Left ventricle myocardium inferior (tissue), 1 donor: Measurements from ENCODE around the gene PRKCE. TPM values are rescaled to one million over a fixed set of nuclear protein-coding genes. Genes with fewer than 3 reads are reported as not detected.

Experiments
- DNase-seq: peaks from one replicate; pipeline ENCODE4 v3.0.0-alpha.2; 2020
- H3K27ac ChIP-seq: fragments of 200-600 bp; replicated peaks from 2 replicates; pipeline ENCODE4 v1.8.0; 2021
- H3K27me3 ChIP-seq: fragments of 200-600 bp; 2 replicates; pipeline ENCODE4 v1.8.0; 2021; ENCODE audit warnings: low read depth
- H3K36me3 ChIP-seq: fragments of 200-600 bp; 2 replicates; pipeline ENCODE4 v1.8.0; 2021
- H3K4me1 ChIP-seq: fragments of 200-600 bp; 2 replicates; pipeline ENCODE4 v1.8.0; 2021
- H3K4me3 ChIP-seq: fragments of 200-600 bp; 2 replicates; pipeline ENCODE4 v1.8.0; 2021; ENCODE audit warnings: mild to moderate bottlenecking, moderate library complexity
- H3K9me3 ChIP-seq: fragments of 200-600 bp; replicated peaks from 2 replicates; pipeline ENCODE4 v1.8.0; 2021
- CTCF ChIP-seq: fragments of 200-600 bp; IDR thresholded peaks from 2 replicates; pipeline ENCODE4 v1.8.0; 2021; ENCODE audit warnings: antibody characterized with exemption, mild to moderate bottlenecking, borderline replicate concordance
- intact Hi-C: fragments of 100-400 bp; cut with micrococcal nuclease; formaldehyde crosslinking; loops from one replicate; pipeline ENCODE4 v1.11.0; 2022
- total RNA-seq: library from RNA; stranded (reverse); fragmentation: NEBNext Ultra II Directional; extraction: Animal tissue kit (Norgen Biotek cat#: 25700); gene quantifications from one replicate; pipeline ENCODE4 v1.2.1, GENCODE V29; 2021
- donor health status: DM: no; HTN: yes; CAD: no; lungs with severe emphysema.

PRKCE gene
- total RNA-seq, 1 donor from 2014 or later: 14.7 TPM

- H3K27me3 ChIP-seq: no peaks in the 10 kb centered on the region
- H3K4me3 ChIP-seq: no peak overlapping the region
- TF ChIP-seq CTCF: no peak
- H3K4me1 ChIP-seq: peaks cover 33% of the 10 kb centered on the region
- no peak overlapping the region for H3K27ac ChIP-seq
- H3K9me3 ChIP-seq: no peaks in the 10 kb centered on the region
- intact Hi-C loops: no loop called here
- no peak for DNase-seq
- peaks cover 5% of the 10 kb centered on the region for H3K36me3 ChIP-seq
These were observed 496.3 kb downstream of the PRKCE start for GRCh38 chr2:46147626-46148368.

GRCh38 chr2:46148369-46148736 is 496.9 kb downstream of the PRKCE start:
- no peak for TF ChIP-seq CTCF
- Histone ChIP-seq H3K4me3 (no peak overlapping the region), H3K36me3 (peaks cover 8% of the 10 kb centered on the region), H3K27me3 (no peaks in the 10 kb centered on the region), H3K9me3 (no peaks in the 10 kb centered on the region), H3K4me1 (peaks cover 27% of the 10 kb centered on the region), H3K27ac (no peak overlapping the region)
- DNase-seq: no peak
- intact Hi-C loops: no loop called here

- intact Hi-C loops: no loop called here
These were observed 499.0 kb downstream of the PRKCE start for GRCh38 chr2:46150445-46150955.

GRCh38 chr2:46151577-46151976 is 500.1 kb downstream of the PRKCE start:
- H3K27ac ChIP-seq: peak overlapping the region; percentile 59
- H3K9me3 ChIP-seq: no peaks in the 10 kb centered on the region
- no peak for TF ChIP-seq CTCF
- peaks cover 9% of the 10 kb centered on the region for H3K36me3 ChIP-seq
- H3K27me3 ChIP-seq: no peaks in the 10 kb centered on the region
- peaks cover 14% of the 10 kb centered on the region for H3K4me1 ChIP-seq
- no peak for DNase-seq
- H3K4me3 ChIP-seq: no peak overlapping the region
- intact Hi-C loops: no loop called here

More at GRCh38 chr2:46150445-46150955, 499.0 kb downstream of the PRKCE start:
- H3K4me1 ChIP-seq: peaks cover 20% of the 10 kb centered on the region
- H3K27ac ChIP-seq: peak overlapping the region; percentile 57
- no peak for DNase-seq
- no peak overlapping the region for H3K4me3 ChIP-seq
- H3K9me3 ChIP-seq: no peaks in the 10 kb centered on the region
- H3K27me3 ChIP-seq: no peaks in the 10 kb centered on the region
- peaks cover 9% of the 10 kb centered on the region for H3K36me3 ChIP-seq
- TF ChIP-seq CTCF: no peak

- TF ChIP-seq CTCF: no peak
- Histone ChIP-seq H3K4me3 (no peak overlapping the region), H3K27ac (no peak overlapping the region), H3K4me1 (peaks cover 26% of the 10 kb centered on the region), H3K36me3 (peaks cover 9% of the 10 kb centered on the region), H3K27me3 (no peaks in the 10 kb centered on the region), H3K9me3 (no peaks in the 10 kb centered on the region)
- intact Hi-C loops: no loop called here
- no peak for DNase-seq
These were observed 502.7 kb downstream of the PRKCE start for GRCh38 chr2:46153996-46154753.
